ENCODE results near the gene RAB3C.

RAB3C gene

GRCh38 chr5:58731641-58732040, 148.8 kb downstream of the RAB3C start:
- DNase-seq (ENCODE audit: low read depth in 3 of 3), result no peak

GRCh38 chr5:58735637-58736036, 152.8 kb downstream of the RAB3C start:
- DNase-seq (ENCODE audit: low read depth in 3 of 3), result no peak

DNA sequence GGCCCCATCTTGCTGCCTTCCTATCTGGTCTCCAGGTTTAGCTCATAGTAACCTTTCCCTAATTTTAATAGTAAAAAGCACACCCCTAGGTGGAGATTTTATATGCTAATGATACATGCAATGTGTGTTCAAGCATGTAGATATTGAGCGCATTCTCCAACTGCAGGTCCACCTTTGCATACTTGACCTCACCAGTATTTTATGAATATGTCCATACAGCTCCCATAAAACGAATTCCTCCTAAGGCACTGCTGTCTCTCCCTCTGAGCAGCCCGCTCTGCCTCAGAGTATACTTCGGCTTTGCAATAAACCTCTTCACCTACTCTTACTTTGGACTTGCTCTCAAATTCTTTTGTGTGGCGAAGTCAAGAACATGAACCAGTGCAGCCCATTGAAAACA, 153.3 kb downstream of the RAB3C start:
- no peak for DNase-seq (ENCODE audit: low read depth in 3 of 3)

DNA sequence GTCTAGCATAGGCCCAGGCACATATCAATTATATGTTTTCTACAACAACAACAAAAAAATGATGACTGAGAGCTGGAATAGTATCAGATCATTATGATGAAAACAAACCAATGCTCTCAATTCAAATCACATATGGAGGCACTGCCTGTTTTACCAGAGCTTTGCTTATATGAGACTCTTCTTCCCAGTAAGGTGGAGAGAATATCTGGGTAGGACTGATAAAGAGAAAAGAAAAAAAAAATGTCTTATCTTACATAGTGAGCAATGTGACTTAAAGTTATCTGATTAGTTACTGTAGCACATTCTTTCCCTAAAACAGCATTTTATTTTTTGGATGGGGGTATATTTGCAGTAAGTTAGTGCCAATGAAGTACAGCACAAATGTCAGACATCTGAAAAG, 154.8 kb downstream of the RAB3C start:
- no peak for DNase-seq (ENCODE audit: low read depth in 3 of 3)

DNA sequence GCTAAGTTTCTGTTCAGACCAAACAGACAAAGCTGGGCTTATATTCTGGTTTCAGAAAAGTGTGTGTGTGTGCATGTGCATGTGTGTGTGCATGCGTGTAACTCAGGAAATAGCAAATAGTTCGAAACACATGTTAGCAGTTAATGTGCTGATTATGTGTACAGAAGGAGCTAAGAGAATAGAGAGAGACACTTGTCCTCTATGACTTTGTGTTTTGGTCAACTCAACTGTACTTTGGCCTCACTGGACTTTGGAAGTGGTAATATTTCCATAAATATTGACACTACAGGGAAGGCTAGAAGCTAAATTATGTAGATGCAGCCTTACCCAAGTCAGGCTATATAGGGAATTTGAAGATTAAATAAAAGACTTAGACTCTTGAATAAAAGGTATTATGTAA, 155.5 kb downstream of the RAB3C start:
- no peak for DNase-seq (ENCODE audit: low read depth in 3 of 3)

- DNase-seq (ENCODE audit: low read depth in 3 of 3), result no peak
These were observed 156.2 kb downstream of the RAB3C start for GRCh38 chr5:58739051-58739450.

DNA sequence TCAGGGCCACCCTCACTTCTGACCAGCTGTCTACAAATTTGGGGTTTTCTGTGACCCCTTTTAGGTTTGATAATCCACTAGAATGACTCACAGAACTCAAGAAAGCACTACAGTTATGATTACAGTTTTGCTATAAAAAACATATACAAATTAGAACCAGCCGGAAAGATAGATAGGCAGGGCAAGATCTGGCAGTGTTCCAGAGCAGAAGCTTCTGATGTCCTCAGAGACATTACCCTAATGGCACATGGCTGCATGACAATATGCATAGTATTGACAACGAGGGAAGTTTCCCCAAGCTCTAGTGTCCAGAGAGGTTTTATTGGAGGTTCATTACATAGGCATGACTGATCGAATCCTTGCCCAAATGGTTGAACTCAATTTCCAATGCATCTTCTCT, 158.1 kb downstream of the RAB3C start:
- no peak for DNase-seq (ENCODE audit: low read depth in 3 of 3)

- no peak for DNase-seq (ENCODE audit: low read depth in 3 of 3)
These were observed 162.5 kb downstream of the RAB3C start for GRCh38 chr5:58745350-58745749.

DNA sequence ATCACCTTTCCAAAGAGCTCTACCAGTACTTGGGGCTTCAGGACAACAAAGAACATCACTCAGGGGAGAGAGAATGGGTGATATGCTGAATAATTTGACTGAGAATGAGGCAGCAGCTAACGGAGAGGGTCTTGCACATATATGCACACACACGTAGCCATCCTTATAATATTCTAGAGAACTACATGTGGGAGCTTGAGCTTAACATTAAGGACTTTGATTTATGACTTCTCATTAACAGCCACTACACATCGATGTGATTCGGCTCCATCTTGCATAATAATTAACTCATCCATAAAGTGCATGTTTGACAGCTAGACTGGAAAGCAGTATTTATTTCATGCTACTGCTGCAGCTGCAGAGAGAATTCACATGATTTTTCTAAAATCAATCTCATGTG, 163.4 kb downstream of the RAB3C start:
- DNase-seq (ENCODE audit: low read depth in 3 of 3), result no peak

GRCh38 chr5:58750036-58750435, 167.2 kb downstream of the RAB3C start:
- no peak for DNase-seq (ENCODE audit: low read depth in 3 of 3)

- DNase-seq (ENCODE audit: low read depth in 3 of 3), result no peak
These were observed 168.5 kb downstream of the RAB3C start for GRCh38 chr5:58751222-58751837.

DNA sequence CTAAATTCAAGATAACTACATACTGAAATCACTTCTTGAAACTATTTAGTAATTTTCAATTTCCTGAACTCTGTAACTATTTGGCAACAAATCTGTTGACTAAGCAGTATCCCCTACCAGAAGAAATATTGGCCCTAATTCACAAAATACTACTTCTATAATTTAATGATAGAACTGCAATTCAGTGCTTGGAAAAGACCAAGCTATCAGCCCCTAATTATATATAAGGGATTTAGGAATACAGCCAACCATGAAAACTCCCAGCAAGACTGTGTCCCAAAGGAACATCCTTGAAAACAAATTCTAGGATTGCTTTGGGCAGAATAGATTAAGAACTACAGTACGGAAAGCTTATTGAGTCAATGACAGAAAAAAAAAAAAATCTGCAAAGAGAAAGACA, 169.2 kb downstream of the RAB3C start:
- DNase-seq (ENCODE audit: low read depth in 3 of 3), result no peak

DNA sequence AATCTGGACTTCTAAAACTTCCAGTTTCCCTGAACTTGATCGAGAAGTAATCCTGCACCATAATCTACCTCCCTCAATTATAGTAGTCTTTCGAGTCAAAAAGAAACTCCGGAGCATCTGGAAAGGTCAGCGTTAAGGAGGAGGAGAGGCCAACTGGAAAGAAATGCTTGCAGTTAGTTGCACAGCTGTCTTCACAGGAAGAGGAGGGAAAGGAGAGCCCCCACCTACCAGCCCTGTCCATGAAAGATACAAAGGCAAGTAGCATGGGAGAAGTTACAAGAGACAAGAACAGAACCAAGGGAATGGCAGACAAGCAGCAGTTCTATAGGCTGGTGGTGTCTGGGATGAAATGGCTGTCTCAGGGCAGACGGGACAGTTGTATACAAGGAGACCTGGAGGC, 170.6 kb downstream of the RAB3C start:
- no peak for DNase-seq (ENCODE audit: low read depth in 3 of 3)

GRCh38 chr5:58754250-58754649, 171.4 kb downstream of the RAB3C start:
- no peak for DNase-seq (ENCODE audit: low read depth in 3 of 3)

GRCh38 chr5:58755397-58755796, 172.5 kb downstream of the RAB3C start:
- DNase-seq (ENCODE audit: low read depth in 3 of 3), result no peak

- DNase-seq (ENCODE audit: low read depth in 3 of 3), result no peak
These were observed 176.9 kb downstream of the RAB3C start for GRCh38 chr5:58759745-58760144.

DNA sequence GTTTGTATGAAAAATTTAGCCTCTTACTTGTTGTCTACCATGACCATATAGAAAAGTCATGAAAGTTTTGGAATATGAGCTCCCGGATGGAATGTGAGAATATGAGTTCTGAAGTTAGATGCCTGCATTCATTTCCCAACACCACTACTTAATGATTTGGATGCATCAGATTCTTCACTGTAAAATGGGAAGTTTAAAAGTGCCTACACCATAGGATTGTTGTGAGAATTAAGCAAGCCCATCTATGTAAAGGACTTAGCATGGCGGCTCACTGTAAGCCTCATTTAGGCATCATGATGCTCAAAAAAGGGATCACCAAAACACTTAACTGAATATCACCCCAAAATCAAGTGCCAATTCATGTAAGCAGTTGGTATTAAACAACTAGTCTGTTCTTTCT, 177.3 kb downstream of the RAB3C start:
- DNase-seq (ENCODE audit: low read depth in 3 of 3), result no peak

DNA sequence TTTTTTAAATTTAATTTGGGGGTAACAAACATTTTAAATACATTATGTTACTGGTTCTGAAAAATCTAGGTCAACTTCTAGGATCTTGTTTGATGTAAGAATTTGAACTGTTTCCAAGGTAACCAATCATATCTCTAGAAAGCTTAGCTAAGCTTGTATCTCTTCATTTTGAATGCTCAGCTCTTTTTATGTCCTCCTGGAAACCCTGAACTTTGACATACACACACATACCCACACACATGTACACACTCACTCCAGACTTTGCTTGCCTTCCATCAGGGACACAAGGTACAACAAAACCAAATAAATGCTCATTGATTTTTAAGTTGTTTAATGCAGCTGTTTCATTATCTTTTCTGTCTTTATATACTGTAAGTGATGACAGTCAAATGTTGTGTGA, 178.5 kb downstream of the RAB3C start:
- no peak for DNase-seq (ENCODE audit: low read depth in 3 of 3)

- no peak for DNase-seq (ENCODE audit: low read depth in 3 of 3)
These were observed 180.5 kb downstream of the RAB3C start for GRCh38 chr5:58763390-58763789.

GRCh38 chr5:58764199-58764598, 181.3 kb downstream of the RAB3C start:
- no peak for DNase-seq (ENCODE audit: low read depth in 3 of 3)

DNA sequence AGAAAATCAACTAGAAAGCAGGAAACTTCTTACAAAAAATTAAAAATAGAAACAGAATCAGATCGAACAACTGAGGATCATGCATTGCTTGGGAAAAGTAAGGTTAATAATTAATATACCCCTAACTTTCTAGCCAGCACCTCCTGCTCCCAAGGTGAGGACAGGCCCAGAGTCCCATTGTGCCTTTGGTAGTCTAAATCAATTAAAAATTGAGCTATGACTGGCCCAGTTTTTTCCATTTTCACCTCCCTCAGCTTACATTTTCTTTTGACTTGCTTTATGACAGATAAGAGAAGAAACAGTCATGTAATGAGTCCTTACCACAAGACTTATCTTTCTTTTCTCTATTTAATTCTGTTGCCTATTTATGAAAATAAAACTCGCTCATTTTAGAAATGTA, 182.2 kb downstream of the RAB3C start:
- no peak for DNase-seq (ENCODE audit: low read depth in 3 of 3)

- DNase-seq (ENCODE audit: low read depth in 3 of 3), result no peak
These were observed 184.2 kb downstream of the RAB3C start for GRCh38 chr5:58767104-58767503.

DNA sequence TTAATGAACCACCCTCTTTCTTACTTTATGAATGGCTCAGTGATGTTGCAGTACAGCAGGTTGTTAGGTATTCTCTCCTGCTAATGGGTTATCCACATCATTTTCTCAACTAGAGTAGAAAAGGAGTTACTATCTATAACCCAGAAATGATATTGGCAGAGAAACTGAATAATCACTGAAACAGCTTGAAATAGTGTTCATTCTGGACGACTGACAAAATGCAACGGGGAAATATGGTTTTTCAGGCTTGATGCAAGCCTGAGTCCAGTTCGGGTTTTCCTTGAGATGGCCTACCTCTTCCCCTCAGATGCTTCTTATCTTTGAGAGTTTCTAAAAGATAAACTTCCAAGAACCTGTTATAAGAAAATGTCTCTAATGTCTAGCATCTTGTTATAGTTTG, 187.3 kb downstream of the RAB3C start:
- DNase-seq (ENCODE audit: low read depth in 3 of 3), result no peak

DNA sequence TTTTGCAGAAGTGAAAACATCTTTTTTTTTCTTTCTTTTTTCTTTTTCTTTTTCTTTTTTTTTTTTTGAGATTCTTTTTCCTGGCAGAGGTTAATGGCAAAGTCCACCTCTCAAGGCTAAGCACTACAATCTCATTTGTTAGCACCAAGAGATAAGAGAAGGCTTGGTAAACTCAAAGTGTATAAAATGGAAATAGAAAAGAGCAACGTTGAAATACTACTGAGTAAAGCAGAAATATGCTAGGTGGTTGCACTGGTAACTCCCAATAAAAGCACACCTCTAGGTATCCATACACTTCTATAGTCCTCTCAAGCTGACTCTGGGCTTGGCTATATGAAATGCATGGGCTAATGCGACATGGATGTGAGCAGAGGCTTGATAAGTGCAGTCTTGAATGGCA, 188.9 kb downstream of the RAB3C start:
- no peak for DNase-seq (ENCODE audit: low read depth in 3 of 3)
